Measurements from ENCODE around the gene GNG7.

- no peak for TF ChIP-seq CTCF (conservative IDR thresholded peaks at IDR 0.05 in 1 of 2, IDR thresholded peaks at IDR 0.05 in 1 of 2; ENCODE audit: extremely low read depth in 1 of 2, insufficient read depth in 1 of 2, low read depth in 1 of 2, low read length in 2 of 2)
- no peak for TF ChIP-seq EZH2 (IDR thresholded peaks at IDR 0.05; ENCODE audit: borderline replicate concordance, low read length)
Observed at GRCh38 chr19:2567580-2567979, 134.9 kb downstream of the GNG7 start.

Measured in mammary epithelial cell (primary cell).